GM18517 (cell line): Measurements from ENCODE around the gene PRKG1.

Source experiments
- ATAC-seq: cut with Tn5 transposase; IDR thresholded peaks from one replicate; pipeline ENCODE4 v1.9.1; 2021; ENCODE audit warnings: mild to moderate bottlenecking, moderate library complexity; ENCODE audit not compliant: unreplicated experiment

PRKG1 gene

GRCh38 chr10:51074238-51075028, at the start of gene PRKG1:
PRKG1 (plus strand) TSS chr10:51074487.
- ATAC-seq = no peak

DNA sequence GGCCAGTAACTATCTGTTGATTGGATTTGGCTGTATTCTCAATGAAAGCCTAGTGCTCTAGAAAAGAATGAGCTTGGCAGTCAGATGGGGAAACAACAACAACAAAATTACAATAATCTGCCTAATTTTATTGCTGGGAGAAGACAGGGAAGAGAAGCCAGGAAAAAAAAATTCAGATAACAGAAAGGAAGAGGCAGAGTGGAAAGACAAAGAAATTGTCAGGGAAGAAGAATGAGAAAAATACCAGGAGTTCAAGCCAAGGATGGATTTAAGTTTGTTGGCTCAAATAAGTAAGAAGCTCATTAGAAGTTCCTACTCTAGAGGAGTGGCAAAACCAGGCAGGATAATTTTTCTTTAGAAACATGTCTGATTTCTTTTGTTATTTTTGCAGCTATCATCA, 45.9 kb upstream of the PRKG1 start:
- ATAC-seq = no peak

DNA sequence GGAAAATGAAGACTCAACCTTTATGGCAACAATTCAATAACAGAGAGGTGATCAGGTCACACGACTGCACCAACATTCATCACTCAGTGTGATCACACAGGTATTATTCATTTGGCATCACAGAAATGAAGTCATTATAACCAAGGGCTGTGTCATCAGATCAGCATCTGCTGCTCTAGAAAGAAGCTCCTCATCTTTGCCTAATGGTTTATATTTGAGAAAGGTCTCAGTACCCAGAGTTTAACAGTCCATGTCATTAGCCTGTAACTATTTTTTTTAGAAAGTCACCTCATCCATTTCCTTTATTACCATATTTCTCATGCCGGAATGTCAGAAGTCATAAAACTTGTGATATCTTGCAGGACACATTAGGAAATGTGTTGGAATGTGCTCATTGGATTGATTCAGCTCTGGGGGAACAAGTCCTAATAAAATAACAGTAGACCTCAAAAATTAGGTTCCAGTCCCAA, 45.1 kb upstream of the PRKG1 start:
- no peak for ATAC-seq

GRCh38 chr10:51030480-51030879, 43.8 kb upstream of the PRKG1 start:
- no peak for ATAC-seq

DNA sequence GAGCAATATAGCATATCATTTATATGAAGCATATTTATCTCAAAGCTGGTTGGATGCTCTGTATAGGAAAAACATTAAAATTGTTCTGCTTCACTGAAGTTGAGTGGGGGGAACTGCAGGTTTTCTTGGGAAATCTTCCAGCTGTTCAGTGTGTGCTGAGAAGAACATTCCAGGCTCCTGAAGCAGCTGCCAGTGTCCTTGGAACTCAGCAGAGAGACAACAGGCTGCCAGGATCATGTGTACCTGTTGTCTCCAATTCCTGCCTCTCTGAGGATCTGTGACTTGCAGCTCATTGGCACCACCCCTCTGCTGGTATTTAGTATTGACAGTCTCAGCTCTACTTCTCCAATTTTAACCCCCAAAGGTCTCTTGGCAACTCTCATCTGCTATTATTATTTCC, 42.3 kb upstream of the PRKG1 start:
- no peak for ATAC-seq

GRCh38 chr10:51034769-51035168, 39.5 kb upstream of the PRKG1 start:
- ATAC-seq = no peak

GRCh38 chr10:51035344-51035743, 38.9 kb upstream of the PRKG1 start:
- ATAC-seq = no peak

DNA sequence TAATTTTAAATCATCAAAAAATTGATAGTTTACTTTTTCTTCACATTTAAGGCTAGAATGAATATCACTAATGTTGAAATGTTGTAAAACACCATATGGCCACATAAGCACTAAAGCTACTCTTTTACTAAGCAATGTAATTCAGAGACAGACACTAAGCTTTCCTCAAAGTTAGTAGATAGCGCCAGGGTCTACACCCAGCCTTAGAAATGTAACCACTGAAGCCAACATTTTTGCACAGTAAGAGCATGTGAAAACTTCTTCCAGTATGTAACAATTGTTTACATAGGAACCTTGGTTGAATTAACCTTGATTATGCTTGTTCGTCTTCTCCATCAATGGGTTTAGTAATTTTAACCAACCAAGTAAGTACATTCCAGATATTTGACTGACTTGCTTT, 28.4 kb upstream of the PRKG1 start:
- ATAC-seq = no peak

DNA sequence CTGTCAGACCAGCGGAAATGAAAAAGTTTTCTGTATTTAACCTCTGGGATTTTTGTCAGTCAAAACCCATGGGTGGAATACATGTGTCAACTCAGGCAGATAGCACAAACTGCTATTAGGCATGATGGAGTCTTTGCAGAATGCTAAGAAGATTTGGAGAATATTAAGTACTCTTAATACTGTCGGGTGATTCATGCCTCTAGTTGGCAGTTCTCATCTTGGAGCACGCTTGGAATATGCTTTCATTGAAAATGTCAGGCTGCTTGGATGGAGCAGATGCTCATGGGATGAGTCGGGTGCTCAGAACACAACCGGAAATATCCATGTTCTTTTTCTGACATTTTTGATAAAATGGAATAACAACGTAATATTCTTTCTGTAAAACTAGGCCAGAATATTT, 27.6 kb upstream of the PRKG1 start:
- ATAC-seq = no peak

DNA sequence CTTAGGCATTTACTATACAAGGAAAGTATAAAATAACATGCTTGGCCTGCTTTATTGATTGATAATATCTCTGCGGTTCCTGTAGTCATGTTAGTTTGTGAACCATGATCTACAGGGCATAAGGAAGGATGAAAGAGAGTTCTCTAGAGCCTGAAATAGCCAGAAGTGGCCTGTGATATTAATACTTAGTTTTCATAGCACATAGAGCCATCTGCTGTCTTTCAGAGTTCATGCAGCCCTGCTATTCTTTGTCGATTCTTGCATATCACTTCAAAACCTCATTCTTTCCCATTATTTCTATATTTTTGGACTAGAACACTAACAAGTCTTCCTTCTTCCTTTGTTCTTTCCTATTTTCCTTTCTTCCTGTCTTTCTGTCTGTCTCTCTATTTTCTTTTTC, 26.4 kb upstream of the PRKG1 start:
- ATAC-seq = no peak

DNA sequence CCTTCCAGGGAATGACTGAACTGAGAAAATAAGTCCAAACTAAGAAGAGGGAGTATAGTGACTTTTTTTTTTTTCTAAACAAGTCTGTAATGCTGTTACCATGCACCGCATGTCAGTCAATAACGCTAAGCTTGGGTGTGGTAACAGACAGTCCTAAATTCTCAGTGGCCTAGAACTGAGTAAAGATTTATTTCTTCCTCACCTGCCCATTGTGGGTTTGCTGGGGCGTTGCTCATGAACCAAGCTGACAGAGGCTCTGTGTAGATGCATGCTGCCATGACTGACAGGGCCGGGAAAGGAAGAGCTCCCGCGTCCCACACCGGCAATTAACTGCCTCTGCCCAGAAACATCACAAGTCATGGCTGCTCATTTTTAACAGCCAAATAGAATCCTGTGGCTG, 25.5 kb upstream of the PRKG1 start:
- no peak for ATAC-seq

DNA sequence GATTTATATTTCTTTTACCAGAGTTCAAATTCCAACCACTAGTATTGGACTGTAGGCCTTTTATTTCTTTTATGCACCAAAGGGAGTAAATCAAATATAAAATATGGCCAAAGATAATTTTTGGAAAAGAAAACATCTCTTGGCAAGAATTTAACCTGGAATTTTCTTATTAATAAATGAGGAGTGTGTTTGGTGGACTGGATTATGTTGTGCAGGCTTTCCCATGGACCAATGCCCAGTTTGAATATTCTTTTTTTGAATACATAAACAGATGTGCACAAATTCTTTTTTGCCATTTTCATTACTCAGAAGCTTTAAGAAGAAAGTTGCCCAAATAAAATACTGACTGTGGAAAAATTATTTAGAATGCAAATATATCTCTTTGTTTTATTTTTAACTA, 22.1 kb upstream of the PRKG1 start:
- ATAC-seq = no peak

DNA sequence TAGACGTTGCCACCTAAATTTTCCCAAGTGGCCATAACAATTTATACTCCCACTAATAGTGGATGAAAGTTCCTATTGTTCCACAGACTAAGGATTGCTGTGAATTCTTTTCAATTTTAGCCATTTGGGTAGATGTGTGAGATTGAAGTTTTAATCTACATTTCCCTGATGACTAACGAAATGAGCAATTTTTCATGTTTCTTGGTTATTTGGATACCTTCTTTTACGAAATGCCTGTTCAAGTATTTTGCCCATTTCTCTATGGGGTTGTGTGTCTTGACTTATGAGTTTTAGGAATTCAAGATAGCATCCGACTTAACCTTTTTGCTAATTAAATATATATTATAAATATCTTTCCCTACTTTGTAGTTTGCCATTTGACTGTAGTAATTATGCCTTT, 16.4 kb upstream of the PRKG1 start:
- no peak for ATAC-seq

DNA sequence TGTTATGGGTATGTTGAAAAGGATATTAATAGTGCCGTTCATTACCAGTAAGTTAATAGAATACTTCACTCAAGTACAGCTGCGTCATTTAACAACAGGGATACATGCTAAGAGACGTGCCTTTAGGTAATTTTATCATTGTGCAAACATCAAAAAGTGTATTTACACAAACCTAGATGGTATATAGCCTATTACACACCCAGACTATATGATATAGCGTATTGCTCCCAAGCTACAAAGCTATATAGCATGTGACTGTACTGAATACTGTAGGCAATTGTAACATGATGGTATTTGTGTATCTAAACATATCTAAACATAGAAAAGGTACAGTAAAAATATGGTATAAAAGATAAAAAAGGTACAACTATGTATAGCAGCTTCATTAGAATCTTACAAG, 11.1 kb upstream of the PRKG1 start:
- no peak for ATAC-seq

DNA sequence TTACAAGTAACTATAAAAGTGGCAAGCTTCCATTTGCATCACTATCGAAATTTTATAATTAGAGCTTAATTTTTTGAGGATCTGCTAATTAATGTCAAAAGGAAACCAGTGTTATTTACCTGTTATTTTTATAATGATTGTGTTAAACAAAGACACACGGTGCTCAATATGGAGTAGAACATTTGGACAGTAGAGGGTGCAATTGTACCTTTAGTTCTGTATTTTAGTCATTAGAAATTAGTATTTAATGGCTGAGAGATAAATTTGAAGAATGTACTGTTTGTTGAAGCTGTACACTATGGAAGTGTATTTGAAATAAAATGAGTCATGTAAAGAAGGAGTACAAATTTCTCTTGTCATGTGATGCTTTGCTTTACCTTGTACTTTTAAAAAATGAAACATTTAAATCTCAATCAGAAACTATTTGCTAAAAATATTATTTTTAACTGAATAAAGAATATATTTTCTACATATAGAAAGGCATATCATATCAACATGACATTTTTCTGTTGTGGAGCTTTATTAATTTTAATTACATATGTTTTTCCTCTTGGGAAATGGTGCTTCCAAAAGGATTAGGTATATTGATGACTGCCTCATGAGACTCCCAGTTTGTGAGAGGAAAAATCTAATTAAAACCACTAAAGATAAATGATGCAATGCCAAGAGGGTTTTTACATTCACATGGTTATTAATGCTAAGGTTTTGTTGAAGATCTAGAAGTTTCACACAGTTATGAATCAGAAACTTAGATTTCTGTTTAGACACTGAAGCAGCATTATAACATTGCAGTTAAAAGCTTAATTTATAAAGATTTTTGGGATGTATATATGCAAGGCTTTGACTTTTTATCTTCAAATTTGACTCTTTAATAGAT, 10.4 kb upstream of the PRKG1 start:
- no peak for ATAC-seq

GRCh38 chr10:51066231-51066630, 8.1 kb upstream of the PRKG1 start:
- ATAC-seq = no peak

DNA sequence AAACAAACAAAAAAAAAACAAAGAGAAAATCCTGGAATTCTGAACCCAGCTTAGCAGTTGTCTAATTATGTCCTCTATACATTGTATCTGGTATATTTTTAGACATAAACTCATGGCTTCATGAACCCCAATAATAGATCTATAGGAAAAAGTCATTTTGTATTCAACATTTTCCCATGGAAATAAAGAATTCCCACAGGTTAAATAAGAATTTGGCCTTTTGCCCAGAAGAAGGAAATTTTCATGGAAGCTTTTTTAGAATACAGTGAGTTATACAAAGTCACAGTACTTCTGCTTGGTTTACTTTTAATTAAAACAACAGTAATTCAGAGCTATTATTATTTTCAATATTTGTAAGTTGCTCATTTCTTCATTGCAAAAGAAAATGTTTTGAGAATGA, 2.1 kb upstream of the PRKG1 start:
- ATAC-seq = no peak

DNA sequence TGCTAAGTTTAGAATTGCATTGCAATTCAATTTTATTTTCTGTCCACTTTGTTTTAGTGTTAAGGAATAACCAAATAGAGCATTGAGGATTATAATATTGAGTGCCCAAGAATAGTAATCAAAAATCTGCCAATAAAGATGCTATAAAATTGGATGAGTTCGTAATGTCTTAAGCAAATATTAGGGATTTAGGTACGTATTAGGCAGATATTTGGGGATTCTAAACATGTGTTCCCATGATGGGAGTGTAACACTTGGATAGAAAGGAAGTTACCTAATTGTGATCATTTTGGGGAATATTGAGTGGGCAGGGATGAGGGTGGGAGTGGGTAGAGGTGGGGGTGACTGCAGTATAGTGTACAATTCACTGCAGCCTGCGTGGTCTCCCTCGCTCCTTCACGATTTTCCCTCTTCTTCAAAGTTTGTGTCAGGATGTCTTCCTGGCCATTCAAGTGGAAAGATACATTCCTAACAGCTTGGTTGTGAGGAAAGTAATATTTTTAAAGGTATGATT, 1.3 kb upstream of the PRKG1 start:
- ATAC-seq = no peak

- no peak for ATAC-seq
Measured at GRCh38 chr10:51073453-51074237, 642 bp upstream of the PRKG1 start.

- ATAC-seq = no peak
Measured at GRCh38 chr10:51075043-51075872, 971 bp downstream of the PRKG1 start.
